Neuronal stem cell (in vitro differentiated cells): Measurements from ENCODE around the gene SLCO6A1.

ENCODE experiments used
- DNase-seq: peaks from one replicate; pipeline ENCODE4 v3.0.0-alpha.2; 2013; ENCODE audit warnings: low spot score
- H2AFZ ChIP-seq: one replicate; pipeline ENCODE4 v1.6.1; 2013; ENCODE audit warnings: mild to moderate bottlenecking, low read length, inconsistent platforms
- H2AK5ac ChIP-seq: 2 replicates; pipeline ENCODE4 v1.6.1; 2013; ENCODE audit warnings: low read depth, mild to moderate bottlenecking, inconsistent platforms, low read length, moderate library complexity, mixed read lengths
- H2BK120ac ChIP-seq: 2 replicates; pipeline ENCODE4 v1.6.1; 2013; ENCODE audit warnings: low read depth, mild to moderate bottlenecking, inconsistent platforms, low read length, moderate library complexity, mixed read lengths
- H2BK12ac ChIP-seq: one replicate; pipeline ENCODE4 v1.6.1; 2013; ENCODE audit warnings: low read length, inconsistent platforms
- H2BK15ac ChIP-seq: 2 replicates; pipeline ENCODE4 v1.6.1; 2013; ENCODE audit warnings: mild to moderate bottlenecking, low read length, inconsistent platforms, mixed read lengths
- H2BK5ac ChIP-seq: one replicate; pipeline ENCODE4 v1.6.1; 2013; ENCODE audit warnings: inconsistent platforms, mild to moderate bottlenecking, low read length, moderate library complexity
- H3K14ac ChIP-seq: one replicate; pipeline ENCODE4 v1.6.1; 2013; ENCODE audit warnings: low read length, inconsistent platforms
- H3K18ac ChIP-seq: 2 replicates; pipeline ENCODE4 v1.6.1; 2013; ENCODE audit warnings: low read length, inconsistent platforms
- H3K23ac ChIP-seq: 2 replicates; pipeline ENCODE4 v1.6.1; 2013; ENCODE audit warnings: low read depth, mild to moderate bottlenecking, mixed read lengths, low read length, inconsistent platforms; ENCODE audit not compliant: poor library complexity
- H3K27ac ChIP-seq: replicated peaks from 3 replicates; pipeline ENCODE4 v1.5.1; 2013; ENCODE audit warnings: low read length, inconsistent platforms
- H3K27me3 ChIP-seq, 3 experiments: 2 replicates each; pipeline ENCODE4 v1.6.1; 2013; ENCODE audit warnings: low read length in 3 of 3, mild to moderate bottlenecking in 2 of 3, inconsistent platforms in 1 of 3, low read depth in 1 of 3, mixed read lengths in 1 of 3, moderate library complexity in 1 of 3; ENCODE audit not compliant: control insufficient read depth in 3 of 3, insufficient read depth in 3 of 3
- H3K36me3 ChIP-seq, 2 donors: replicated peaks in 1 of 2; 2 replicates each; pipeline ENCODE4 v1.6.1; 2013; ENCODE audit warnings: low read length in 2 of 2; ENCODE audit not compliant: control insufficient read depth in 2 of 2, insufficient read depth in 2 of 2
- H3K4ac ChIP-seq: 2 replicates; pipeline ENCODE4 v1.6.1; 2013; ENCODE audit warnings: inconsistent platforms, mild to moderate bottlenecking, low read length, moderate library complexity
- H3K4me1 ChIP-seq, 2 donors: 1 replicate in 1 of 2; 2 replicates in 1 of 2; pipeline ENCODE4 v1.6.1; 2013; ENCODE audit warnings: low read length in 2 of 2, low read depth in 1 of 2; ENCODE audit not compliant: control insufficient read depth in 2 of 2, insufficient read depth in 1 of 2
- H3K4me2 ChIP-seq: one replicate; pipeline ENCODE4 v1.6.1; 2013; ENCODE audit warnings: mild to moderate bottlenecking, low read length, inconsistent platforms; ENCODE audit not compliant: insufficient read depth, poor library complexity, severe bottlenecking
- H3K4me3 ChIP-seq, 2 donors: 2 replicates each; pipeline ENCODE4 v1.5.1; 2013; ENCODE audit warnings: low read length in 2 of 2, mild to moderate bottlenecking in 2 of 2, inconsistent platforms in 1 of 2, moderate library complexity in 1 of 2
- H3K79me1 ChIP-seq: one replicate; pipeline ENCODE4 v1.6.1; 2013; ENCODE audit warnings: low read depth, mild to moderate bottlenecking, inconsistent platforms, low read length, moderate library complexity
- H3K9ac ChIP-seq: one replicate; pipeline ENCODE4 v1.6.1; 2013; ENCODE audit warnings: mild to moderate bottlenecking, low read depth, low read length, inconsistent platforms; ENCODE audit not compliant: poor library complexity
- H3K9me3 ChIP-seq, 2 donors: replicated peaks in 1 of 2; 2 replicates each; pipeline versions ENCODE3 to v1.6.1; 2013; ENCODE audit warnings: low read length in 2 of 2, mild to moderate bottlenecking in 2 of 2, inconsistent platforms in 1 of 2, low read depth in 1 of 2, mixed read lengths in 1 of 2, moderate library complexity in 1 of 2; ENCODE audit not compliant: control insufficient read depth in 2 of 2, insufficient read depth in 1 of 2
- H4K8ac ChIP-seq: one replicate; pipeline ENCODE4 v1.6.1; 2013; ENCODE audit warnings: low read depth, mild to moderate bottlenecking, inconsistent platforms, low read length, moderate library complexity
- H4K91ac ChIP-seq: one replicate; pipeline ENCODE4 v1.6.1; 2013; ENCODE audit warnings: low read length, low read depth, mild to moderate bottlenecking, inconsistent platforms; ENCODE audit not compliant: poor library complexity
- WGBS, 2 donors: extraction: QIAGEN DNeasy Blood & Tissue Kit; methylation state at CpG; one replicate each; pipeline ENCODE4 v1.1.7; 2013; ENCODE audit warnings: missing lambda C conversion rate in 2 of 2, mixed read lengths in 1 of 2; ENCODE audit not compliant: insufficient read length in 2 of 2, insufficient replicate concordance in 1 of 2; ENCODE audit errors: extremely low coverage in 2 of 2; 5-methylcytosine and 5-hydroxymethylcytosine counted together

The SLCO6A1 gene

DNA sequence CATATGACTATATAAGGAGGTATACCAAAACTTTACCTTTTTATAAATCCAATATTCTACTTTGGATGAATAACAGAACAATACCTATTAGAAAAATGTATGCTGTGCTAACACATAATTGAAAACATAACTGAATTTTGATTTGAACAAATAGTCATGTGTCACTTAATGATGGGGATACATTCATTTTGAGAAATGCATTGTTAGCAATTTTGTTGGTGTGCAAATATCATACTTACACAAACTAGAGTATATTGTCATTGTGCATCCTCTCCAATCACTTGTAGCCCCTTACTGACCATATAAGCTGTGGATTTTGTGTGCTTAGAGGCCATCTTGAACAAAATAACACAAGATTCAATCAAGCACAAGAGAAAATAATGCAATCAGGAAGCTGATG lies 130.4 kb downstream of the SLCO6A1 start:
- Histone ChIP-seq H3K4me2 (no peak overlapping the region), H2AK5ac (no peak overlapping the region), H3K9ac (no peak overlapping the region), H3K18ac (no peak overlapping the region), H3K27ac (no peak overlapping the region), H3K4ac (no peak overlapping the region), H3K4me3 (no peak overlapping the region), H2AFZ (no peak overlapping the region), H3K14ac (no peak overlapping the region), H3K79me1 (no peaks in the 10 kb centered on the region), H2BK5ac (no peak overlapping the region), H4K8ac (no peak overlapping the region), H2BK12ac (no peak overlapping the region), H4K91ac (no peak overlapping the region), H2BK120ac (no peak overlapping the region), H3K36me3 (no peaks in the 10 kb centered on the region), H3K9me3 (no peaks in the 10 kb centered on the region), H3K27me3 (no peaks in the 10 kb centered on the region), H3K4me1 (no peaks in the 10 kb centered on the region), H3K23ac (no peak overlapping the region), H2BK15ac (no peak overlapping the region)
- no peak for DNase-seq

DNA sequence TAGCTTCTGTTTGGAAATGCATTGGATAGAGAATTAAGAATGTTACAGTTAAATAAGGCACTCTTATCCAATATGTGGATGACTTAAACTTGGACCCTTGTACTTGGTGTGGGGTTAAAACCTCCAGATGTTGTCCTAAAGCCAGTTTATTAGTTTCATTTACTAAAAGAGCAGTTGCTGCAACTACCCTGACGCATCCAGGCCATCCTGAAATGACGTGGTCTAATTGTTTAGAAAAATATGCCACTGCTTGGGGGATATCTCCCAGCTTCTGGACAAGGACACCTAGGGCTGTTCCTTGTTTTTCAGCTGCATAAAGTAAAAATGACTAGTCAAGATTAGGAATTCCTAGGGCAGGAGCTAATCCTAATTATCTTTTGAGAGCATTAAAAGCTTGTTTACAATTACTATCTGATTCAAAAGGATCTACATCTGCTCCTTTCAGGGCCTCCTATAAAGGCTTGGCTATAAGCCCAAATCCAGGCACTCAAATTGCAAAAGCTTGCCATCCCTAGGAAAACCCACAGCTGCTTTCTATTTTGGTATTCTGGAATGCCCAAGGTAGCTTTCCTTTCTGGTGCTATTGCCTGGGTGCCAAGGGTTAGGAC lies 157.0 kb downstream of the SLCO6A1 start:
- no CpG with 5 or more reads among the region's 2 CpGs for WGBS, 2 donors
- H3K4ac ChIP-seq: no peak overlapping the region
- H3K36me3 ChIP-seq: no peaks in the 10 kb centered on the region
- no peaks in the 10 kb centered on the region for H3K27me3 ChIP-seq
- H3K4me2 ChIP-seq: no peak overlapping the region
- H2BK5ac ChIP-seq: no peak overlapping the region
- no peak overlapping the region for H2AFZ ChIP-seq
- H3K4me3 ChIP-seq: no peak overlapping the region
- H2BK12ac ChIP-seq: no peak overlapping the region
- H2AK5ac ChIP-seq: no peak overlapping the region
- no peak overlapping the region for H3K14ac ChIP-seq
- H3K27ac ChIP-seq: no peak overlapping the region
- H3K9ac ChIP-seq: no peak overlapping the region
- H2BK120ac ChIP-seq: no peak overlapping the region
- no peak overlapping the region for H4K91ac ChIP-seq
- no peak overlapping the region for H4K8ac ChIP-seq
- no peaks in the 10 kb centered on the region for H3K79me1 ChIP-seq
- no peak overlapping the region for H3K18ac ChIP-seq
- no peaks in the 10 kb centered on the region for H3K4me1 ChIP-seq
- no peak overlapping the region for H3K23ac ChIP-seq
- H3K9me3 ChIP-seq: no peaks in the 10 kb centered on the region
- no peak for DNase-seq
- H2BK15ac ChIP-seq: no peak overlapping the region

DNA sequence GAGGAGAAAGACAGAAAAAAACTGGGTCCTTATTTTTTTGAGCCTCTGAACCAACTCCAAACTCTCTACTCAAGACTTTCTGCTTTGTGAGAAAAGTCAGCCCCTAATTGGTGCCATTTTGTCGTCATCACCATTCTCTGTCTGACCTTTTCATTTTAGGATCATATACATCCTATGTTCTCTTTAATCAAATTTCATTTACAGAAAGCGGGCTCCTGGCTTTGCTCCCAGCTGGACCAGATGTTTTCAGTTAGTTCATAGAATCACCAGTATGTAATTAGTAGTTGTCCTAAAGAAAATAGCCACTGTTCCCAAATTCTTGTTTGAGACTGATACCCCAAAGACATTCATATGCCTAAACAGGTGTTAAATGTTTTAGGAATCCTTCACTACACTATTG lies 174.1 kb downstream of the SLCO6A1 start:
- no peak overlapping the region for H2BK120ac ChIP-seq
- no CpG with 5 or more reads among the region's 2 CpGs for WGBS, 2 donors
- H3K9me3 ChIP-seq: no peaks in the 10 kb centered on the region
- no peaks in the 10 kb centered on the region for H3K36me3 ChIP-seq
- no peak overlapping the region for H3K4ac ChIP-seq
- H3K4me3 ChIP-seq: no peak overlapping the region
- DNase-seq: no peak
- H3K14ac ChIP-seq: no peak overlapping the region
- no peaks in the 10 kb centered on the region for H3K27me3 ChIP-seq
- H3K4me1 ChIP-seq: no peaks in the 10 kb centered on the region
- no peak overlapping the region for H4K91ac ChIP-seq
- H3K27ac ChIP-seq: no peak overlapping the region
- H2BK12ac ChIP-seq: no peak overlapping the region
- H3K23ac ChIP-seq: no peak overlapping the region
- no peak overlapping the region for H2BK5ac ChIP-seq
- H2AFZ ChIP-seq: no peak overlapping the region
- no peak overlapping the region for H3K9ac ChIP-seq
- H3K18ac ChIP-seq: no peak overlapping the region
- no peak overlapping the region for H3K4me2 ChIP-seq
- H4K8ac ChIP-seq: no peak overlapping the region
- no peak overlapping the region for H2BK15ac ChIP-seq
- no peaks in the 10 kb centered on the region for H3K79me1 ChIP-seq
- H2AK5ac ChIP-seq: no peak overlapping the region
